Brain pericyte (primary cell): Measurements from ENCODE around the gene KIF3A.

Experiments used
- DNase-seq: peaks from one replicate; pipeline ENCODE4 v3.0.0-alpha.2; 2012; ENCODE audit warnings: low read depth, low spot score

Gene KIF3A

DNA sequence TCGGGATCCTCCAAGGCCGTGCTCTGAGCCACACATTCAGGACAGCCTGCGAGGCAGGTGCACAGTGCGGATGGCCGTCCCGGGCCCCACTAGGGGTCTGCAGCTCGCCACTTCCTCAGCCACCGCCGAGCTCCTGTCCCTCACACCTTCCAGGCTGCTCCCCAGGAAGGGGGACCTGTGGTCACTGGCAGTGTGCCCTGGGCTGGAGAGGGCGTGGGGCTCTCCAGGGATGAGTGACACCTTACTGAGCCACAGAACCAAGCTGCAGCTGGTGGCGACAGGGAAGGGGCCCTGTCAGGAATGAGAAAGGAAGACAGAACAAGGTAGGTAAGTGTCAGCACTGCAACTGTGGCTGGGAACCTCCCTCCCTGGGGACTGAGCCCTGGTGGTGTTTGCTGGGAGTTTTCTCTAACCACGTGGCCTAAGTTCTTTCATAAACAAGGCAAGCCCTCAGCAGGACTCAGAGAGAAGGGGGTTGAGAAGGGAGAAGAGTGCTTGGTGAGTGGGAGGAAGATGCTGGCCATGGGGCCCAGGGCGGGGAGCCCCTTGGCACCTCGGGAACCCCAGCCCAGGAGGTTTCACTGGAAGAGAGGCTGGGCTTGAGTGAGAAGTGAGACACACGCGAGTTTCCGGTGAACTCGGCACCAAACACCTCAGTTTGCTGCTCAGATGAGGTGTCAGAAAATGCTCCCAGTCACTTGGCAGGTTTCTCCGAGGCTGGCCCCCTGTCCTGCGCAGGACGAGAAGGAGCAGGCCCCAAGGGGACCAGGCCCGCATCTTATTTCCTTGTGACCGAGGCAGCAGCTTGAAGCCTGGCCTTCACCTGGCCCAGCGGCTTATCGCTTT is 74.2 kb downstream of the KIF3A start:
- no peak for DNase-seq

DNA sequence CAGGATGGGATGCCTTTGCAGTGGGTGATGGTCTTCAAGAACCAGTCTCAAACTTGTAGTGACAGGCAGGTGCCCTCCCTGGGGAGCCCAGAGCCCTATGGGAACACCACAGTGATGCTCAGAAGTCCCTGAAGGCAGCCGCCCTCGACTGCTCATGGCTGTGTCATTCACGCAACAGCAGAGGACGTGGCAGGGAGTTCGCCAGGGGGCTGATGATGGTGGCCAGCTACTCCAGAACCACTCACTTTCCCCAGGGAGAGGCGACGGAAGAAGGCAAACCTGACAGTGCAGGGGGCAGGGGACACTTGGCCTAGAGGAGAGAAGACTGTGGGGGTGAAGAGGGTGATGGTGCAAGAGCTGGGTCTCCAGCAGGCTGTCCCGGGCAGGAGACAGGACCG is 75.3 kb downstream of the KIF3A start:
- no peak for DNase-seq

DNA sequence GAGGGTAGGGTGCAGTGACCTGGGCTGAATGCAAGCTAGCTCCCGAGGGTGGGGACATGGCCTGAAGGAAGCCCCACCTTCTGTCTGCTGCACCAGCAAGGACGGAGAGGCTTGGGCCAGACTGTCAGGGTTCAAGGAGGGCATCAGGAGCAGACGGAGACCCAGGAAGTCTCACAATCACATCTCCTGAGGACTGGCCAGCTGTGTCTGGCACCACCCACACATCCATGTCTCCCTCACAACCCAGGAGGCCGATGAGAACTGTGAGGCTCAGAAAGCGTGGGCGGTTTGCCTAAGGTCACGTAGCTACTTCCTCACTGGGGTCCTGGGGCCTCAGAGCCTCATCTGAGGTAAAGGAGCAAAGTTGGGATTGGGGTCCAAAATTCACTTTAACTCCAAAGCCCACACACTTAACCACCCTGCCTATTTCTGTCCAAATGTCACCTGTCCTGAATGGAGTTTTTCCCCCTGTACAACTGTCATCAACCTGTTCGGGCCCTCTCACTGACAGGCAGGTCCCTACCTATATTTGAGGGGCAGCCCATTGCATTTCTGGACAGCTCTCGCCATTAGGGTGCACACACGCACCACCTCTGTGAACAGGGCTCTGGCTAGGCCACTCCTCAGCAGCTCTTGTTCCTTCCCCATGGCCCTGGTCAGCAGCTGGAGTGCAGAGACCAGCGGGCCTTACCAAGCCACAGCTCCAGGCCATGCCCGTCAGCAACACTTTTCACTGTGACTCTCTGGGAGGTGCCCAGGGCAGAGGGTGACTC is 75.9 kb downstream of the KIF3A start:
- DNase-seq = no peak

DNA sequence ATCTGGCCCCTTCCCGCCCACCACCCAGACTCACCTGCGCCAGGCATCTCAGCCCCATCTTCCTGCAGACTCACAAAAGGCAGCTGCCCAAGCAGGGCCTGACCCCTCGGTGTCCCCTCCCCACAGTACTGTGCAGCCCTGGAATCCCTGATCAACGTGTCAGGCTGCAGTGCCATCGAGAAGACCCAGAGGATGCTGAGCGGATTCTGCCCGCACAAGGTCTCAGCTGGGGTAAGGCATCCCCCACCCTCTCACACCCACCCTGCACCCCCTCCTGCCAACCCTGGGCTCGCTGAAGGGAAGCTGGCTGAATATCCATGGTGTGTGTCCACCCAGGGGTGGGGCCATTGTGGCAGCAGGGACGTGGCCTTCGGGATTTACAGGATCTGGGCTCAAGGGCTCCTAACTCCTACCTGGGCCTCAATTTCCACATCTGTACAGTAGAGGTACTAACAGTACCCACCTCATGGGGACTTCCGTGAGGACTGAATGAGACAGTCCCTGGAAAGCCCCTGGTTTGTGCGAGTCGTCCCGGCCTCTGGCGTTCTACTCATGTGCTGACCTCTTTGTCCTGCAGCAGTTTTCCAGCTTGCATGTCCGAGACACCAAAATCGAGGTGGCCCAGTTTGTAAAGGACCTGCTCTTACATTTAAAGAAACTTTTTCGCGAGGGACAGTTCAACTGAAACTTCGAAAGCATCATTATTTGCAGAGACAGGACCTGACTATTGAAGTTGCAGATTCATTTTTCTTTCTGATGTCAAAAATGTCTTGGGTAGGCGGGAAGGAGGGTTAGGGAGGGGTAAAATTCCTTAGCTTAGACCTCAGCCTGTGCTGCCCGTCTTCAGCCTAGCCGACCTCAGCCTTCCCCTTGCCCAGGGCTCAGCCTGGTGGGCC is 77.5 kb downstream of the KIF3A start:
- no peak for DNase-seq

DNA sequence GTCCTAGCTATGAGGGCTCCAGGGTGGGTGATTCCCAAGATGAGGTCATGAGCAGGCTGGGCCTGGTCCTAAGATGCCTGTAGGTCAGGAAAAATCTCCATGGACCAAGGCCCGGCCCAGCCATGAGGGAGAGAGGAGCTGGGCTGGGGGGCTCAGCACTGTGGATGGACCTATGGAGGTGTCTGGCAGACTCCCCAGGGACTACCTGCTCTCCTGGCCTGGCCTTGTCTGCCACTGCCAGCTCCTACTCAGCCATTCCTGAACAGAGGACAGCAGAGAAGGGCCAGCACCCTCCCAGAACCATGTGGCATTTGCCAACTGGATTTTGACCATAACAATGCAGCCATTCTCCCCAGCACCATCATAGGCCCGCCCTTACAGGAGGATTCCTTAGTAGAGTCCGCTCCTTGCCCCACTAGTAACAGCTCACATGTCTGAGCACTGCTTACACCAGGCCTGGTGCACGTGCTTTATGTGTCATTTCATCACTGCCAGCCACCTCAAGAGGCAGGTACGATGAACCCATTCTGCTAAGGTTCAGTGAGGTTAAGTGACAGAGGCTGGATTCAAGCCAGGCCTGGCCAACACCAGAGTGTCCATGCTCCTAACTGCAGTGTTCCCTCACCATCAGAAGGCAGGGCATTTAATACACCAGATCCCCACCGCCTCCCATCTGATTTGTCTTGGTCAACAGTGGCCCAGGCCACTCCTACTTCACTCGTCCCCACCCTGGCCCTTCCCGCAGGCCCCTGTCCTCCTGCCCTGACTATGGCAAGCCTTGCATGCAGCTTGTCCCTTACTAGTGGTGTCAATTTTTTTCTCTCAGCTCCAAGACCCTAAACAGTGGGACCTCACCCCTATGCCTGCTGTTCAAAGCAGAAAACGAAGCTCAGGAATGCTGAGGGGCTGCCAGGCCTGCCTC is 78.7 kb downstream of the KIF3A start:
- DNase-seq = no peak

DNA sequence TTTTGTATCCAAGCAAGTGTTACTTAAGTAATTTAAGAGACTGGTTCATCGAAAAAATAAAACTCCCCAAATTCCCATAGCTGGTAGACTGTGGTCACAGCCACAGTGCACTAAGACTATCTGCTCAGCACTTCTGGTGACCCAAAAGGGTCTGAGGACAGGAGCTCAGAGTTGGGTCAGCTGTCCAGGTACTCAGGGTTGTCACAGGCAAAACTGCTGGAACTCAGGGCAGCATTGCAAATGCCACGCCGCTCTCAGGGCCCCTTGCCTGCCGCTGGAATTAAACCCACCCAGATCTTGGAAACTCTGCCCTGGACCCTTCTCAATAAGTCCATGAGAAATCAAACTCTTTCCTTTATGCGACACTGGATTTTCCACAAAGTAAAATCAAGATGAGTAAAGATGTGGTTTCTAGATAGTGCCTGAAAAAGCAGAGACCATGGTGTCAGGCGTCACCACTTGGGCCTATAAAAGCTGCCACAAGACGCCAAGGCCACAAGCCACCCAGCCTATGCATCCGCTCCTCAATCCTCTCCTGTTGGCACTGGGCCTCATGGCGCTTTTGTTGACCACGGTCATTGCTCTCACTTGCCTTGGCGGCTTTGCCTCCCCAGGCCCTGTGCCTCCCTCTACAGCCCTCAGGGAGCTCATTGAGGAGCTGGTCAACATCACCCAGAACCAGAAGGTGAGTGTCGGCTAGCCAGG is 79.5 kb downstream of the KIF3A start, which contains the start of gene IL13:
Gene IL13, plus strand, starts transcription at position 498 of the 705 bp plus-strand sequence. Its CDS starts 14 bp downstream, at position 512.
- no peak for DNase-seq

DNA sequence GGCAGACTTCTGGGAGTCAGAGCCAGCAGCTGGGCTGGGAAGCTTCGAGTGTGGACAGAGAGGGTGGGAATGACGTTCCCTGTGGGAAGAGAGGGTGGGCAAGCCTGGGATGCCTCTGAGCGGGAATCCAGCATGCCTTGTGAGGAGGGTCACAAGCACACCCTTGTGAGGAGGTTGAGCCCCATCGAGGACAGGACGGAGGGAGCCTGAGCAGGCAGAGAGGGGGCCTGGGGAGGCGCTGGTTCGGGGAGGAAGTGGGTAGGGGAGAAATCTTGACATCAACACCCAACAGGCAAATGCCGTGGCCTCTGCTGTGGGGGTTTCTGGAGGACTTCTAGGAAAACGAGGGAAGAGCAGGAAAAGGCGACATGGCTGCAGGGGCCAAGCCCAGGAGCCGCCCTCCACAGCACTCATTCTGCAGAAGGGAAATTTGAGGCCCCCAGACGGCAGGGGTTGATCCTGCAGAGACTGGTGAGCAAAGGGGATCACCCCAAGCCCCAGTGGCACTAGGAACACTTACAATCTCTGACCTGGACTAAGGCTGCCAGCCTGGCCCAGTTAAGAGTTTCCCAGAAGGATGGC is 80.5 kb downstream of the KIF3A start:
- DNase-seq = no peak

DNA sequence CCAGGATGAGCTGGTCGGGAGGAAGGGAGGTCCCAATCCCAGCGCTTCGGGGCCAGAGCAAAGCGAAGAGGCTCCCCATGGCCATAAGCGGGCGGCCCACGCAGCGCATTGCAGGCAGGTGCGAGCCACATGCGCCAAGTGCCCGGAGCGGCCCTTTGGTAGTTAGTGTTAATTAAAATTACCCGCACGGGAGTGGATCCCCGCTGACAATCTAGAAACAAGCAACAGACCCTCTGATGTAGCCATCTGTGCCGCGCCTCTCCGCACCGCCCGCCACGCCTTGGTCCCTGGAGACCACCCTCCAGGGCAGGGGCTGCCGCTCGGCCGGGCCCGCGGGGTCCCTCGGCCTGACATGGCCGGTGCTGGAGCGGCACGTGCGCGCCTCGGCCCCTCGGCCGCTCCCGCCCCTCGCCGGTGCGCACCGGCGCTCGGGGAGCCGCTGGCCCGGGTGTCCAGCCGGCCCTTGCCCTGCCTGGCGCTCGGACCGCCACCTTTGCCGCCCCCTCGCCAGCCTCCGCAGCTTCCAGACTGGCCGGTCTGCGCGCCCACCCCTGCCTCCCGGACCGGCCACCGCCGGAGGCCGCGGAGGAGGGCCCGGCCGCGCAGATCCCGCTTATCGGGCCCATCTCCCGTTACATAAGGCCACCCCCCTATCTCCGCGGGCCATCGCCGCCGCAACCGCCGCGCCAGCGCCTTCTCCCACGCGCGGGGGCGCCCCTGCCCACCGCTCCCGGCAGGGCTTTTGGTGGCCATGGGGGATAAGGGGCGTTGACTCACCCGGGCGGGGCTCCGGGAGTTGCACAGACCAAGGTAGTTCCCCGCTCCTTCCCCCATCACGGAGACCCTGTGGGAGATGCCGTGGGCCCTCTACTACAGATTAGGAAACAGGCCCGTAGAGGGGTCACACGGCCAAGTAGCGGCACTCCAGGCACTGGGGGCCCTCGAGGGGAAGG is 81.2 kb downstream of the KIF3A start:
- DNase-seq = no peak

DNA sequence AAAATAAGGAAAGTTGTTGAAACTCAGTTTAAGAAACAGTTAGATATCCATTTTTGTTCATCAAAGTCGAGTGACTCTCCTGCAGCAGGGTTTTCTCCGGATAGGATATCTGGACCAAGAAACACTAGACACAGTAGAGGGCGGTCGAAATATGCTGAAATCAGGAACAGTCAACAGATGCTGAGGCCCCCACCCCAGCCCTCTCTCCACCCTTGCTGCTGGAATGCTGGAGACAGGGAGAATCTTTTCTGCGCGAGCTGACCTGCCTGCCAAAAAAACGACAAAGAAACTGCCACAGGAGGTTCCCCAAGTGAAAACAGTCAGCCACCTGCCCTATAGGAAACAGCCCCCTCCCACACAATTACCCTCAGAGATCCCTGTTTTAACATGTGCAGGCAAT is 83.6 kb downstream of the KIF3A start:
- no peak for DNase-seq

DNA sequence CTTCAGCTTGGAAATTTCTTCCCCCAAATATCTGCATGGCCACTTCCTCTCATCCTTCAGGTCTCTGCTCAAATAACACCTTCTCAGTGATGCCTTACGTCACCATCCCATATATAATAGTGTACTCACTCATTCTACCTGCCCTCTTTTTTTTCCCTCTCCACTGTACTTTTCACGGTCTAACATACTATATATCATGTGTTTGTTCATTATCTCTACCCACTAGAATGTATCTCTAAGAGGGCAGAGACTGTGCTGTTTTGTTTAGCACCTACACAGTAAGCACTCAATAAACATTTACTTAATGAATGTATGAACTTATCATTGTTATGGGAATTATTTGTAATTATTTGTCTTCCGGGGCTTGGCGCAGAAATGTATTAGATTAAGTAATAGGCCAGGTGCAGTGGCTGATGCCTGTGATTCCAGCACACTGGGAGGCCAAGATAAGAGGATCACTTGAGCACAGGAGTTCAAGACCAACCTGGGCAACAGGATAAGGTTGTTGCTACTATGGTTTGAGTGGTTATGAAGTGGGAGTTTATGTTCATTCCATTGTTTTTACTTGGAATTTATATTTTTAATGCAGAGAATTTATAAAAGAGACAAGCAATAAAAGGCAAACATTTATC is 85.4 kb downstream of the KIF3A start:
- no peak for DNase-seq

DNA sequence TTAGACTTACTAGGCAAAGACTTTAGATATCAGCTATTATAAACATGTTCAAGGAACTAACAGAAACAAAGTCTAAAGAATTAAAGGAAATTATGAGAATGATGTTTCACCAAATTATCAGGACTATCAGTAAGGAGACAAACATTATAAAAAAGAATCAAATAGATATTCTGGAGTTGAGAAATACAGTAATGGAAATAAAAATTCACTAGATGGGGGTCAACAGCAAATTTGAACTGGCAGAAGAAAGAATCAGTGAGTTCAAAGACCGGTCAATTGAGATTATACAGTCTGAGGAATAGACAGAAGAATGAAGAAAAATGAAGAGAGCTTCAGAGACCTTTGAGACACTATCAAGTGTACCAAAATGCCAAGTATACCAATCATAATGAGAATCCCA is 89.0 kb downstream of the KIF3A start:
- DNase-seq = no peak

DNA sequence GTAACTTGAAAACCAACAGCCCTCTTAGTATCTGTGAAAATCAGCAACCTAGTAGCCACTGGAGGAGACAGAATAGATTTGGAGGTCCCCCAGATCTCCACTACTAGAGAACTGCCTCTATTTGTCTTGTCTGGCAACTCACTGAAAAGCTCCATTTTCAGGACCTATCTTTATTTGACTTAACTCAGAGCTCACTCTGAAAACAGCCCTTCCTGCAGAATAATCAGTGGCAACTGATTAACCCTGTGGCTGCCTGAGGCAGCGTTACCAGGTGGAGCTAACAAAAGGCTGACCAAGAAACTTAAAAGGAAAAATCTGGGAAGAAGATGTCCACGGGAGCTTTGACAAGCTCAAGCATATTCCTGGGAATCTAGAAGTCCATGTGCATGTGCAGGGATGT is 89.9 kb downstream of the KIF3A start:
- DNase-seq = no peak

DNA sequence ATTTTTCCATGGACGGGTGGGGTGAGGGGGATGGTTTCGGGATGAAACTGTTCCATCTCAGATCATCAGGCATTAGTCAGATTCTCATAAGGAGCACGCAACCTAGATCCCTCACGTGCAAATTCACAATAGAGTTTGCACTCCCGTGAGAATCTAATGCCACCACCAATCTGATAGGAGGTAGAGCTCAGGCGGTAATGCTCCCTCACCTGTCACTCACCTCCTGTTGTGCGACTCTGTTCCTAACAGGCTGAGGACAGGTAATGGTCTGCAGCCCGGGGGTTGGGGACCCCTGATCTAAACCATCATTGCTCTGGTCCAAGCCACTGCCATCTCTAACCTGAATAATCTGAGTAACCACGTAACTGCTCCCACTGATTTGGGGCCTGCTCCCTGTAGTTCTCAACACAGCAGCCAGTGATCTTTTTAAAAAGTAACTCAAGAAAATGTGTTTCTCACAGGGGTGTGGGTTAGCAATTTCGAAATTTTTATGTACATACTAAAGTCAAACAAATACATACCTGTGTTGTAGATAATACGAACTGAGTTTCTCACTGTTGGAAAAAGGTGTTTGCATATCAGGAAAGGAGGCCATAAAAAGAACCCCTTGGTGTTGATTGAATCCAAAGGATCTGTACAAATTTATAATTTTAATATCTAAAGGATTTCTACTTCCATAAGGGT is 90.6 kb downstream of the KIF3A start:
- DNase-seq = no peak

DNA sequence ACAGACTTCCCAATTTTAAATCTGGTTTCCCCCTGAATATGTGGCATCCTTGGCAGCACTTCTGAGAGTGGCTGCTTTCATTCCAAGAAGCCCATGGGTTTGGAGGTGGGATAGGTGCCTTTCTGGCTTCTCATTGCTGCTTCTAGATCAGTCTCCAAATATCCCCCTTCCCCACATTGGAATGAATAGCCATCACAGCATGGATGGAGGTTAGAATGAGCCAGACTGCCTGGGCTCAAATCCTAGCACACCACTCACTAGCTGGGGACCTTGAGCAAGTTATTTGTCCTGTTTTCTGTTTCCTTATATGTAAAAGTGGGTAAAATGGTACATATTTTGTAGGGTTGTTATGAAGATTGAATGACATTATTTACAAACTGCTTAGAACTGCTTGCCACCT is 93.2 kb downstream of the KIF3A start:
- no peak for DNase-seq
